HG02588 (cell line): ENCODE results near the gene RAB12.
"Not testable (repeated sequence)": the region's sequence is repeated elsewhere in the genome, so short reads cannot be mapped to it uniquely, and the experiment has no call there.

ENCODE experiments used
- ATAC-seq: cut with Tn5 transposase; IDR thresholded peaks from one replicate; pipeline ENCODE4 v1.9.1; 2021; ENCODE audit warnings: mild to moderate bottlenecking, moderate library complexity; ENCODE audit not compliant: unreplicated experiment

The RAB12 gene

GRCh38 chr18:8643326-8643878 lies 34.2 kb downstream of the RAB12 start:
- no peak for ATAC-seq

GRCh38 chr18:8647359-8647758 lies 38.1 kb downstream of the RAB12 start:
- ATAC-seq = not testable (repeated sequence)

DNA sequence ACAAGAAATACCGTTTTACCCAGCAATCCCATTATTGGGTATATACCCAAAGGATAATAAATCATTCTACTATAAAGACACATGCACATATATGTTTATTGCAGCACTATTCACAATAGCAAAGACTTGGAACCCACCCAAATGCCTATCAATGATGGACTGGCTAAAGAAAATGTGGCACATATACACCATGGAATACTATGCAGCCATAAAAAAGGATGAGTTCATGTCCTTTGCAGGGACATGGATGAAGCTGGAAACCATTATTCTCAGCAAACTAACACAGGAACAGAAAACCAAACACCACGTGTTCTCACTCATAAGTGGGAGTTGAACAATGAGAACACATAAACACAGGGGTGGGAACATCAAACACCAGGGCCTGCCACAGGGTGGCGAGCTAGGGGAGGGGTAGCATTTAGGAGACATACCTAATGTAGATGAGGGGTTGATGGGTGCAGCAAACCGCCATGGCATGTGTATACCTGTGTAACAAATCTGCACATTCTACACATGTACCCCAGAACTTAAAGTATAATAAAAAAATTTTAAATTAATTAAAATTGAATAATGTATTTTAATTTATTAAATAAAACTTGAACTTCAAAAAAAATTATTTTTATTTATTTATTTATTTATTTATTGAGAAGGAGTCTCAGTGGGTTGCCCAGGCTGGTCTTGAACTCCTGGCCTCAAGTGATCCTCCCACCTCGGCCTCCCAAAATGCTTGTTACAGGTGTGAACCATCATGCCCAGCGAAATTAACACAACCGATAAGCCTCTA lies 42.4 kb downstream of the RAB12 start:
- not testable (repeated sequence) for ATAC-seq

- no peak for ATAC-seq
Observed at GRCh38 chr18:8654503-8655451, 45.5 kb downstream of the RAB12 start.

- no peak for ATAC-seq
Observed at GRCh38 chr18:8656232-8656631, 47.0 kb downstream of the RAB12 start.

GRCh38 chr18:8657050-8657820 lies 48.0 kb downstream of the RAB12 start:
- no peak for ATAC-seq

DNA sequence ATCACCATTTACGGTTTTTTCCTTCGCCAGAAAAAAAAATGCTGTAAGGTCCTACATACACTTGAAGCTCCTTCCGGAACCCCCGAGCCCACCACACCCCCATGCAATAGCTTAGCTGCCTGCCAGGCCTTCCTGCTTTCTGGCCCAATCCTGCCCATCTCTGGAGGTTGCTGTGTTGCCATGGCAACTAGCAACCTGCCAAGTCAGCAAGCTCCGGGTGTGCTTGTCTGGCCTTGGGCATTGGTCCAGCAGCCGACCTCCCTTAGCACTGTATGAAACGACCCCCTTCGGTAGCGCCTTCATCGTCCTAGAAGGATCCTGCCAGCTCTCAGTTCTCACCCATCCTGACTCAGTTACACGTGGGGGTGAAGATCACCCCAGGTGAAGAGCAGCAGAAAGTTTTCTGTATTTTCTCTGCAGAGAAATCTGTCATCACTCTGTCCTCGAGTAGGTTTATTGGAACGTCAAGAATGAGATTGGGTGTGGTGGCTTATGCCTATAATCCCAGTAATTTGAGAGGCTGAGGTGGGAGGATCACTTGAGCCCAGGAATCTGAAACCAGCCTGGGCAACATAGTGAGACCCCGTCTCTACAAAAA lies 48.7 kb downstream of the RAB12 start:
- ATAC-seq = no peak

DNA sequence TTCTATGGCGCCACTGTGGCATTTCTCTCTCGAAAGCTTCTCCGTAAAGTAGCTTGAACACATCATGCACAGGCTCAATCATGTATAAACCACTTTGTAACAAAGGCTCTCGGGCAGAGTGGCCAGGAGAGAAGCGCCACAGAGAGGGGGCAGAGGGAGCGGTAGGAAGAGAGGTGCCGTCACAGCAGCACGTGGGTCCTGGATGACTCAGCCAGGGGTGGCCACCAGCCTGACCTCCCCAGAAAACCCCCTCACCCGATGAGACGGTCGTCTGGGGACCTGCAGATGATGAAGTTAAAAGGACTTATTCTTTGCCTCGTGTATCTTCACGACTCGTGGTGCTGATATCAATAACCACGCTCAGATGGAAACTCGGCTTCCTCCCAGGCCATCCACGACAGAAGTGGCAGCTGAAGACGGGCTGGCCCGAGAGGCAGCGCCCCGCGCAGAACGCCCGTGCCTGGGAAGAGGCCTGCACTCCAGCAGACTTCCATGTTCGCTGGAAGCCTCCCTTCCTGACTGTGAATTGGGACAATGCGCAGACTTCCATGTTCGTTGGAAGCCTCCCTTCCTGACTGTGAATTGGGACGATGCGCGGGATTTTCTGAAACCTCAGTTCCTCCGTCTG lies 49.7 kb downstream of the RAB12 start:
- ATAC-seq = no peak

- ATAC-seq = no peak
Observed at GRCh38 chr18:8659609-8660242, 50.5 kb downstream of the RAB12 start.

DNA sequence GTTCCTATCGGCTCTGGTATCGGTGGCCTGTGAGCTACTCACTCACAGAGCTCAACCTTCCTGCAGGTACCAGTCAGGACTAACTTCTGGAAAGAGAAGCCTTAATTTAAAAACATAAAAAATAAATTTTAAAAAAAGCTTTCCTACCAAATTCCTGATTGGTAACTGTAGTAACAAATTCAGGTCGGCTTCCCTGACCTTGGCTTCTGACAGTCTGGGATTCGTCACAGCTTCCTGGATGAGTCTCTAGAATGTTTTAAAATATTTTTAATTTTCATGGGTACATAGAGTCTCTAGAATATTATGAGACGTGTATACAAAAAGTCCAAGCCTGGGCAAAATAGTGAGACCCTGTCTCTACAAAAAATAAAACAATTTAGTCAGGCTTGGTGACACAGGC lies 51.1 kb downstream of the RAB12 start:
- ATAC-seq = no peak

- no peak for ATAC-seq
Observed at GRCh38 chr18:8661754-8662559, 52.7 kb downstream of the RAB12 start.

- no peak for ATAC-seq
Observed at GRCh38 chr18:8662560-8663255, 53.5 kb downstream of the RAB12 start.

- ATAC-seq = no peak
Observed at GRCh38 chr18:8667846-8668245, 58.6 kb downstream of the RAB12 start.

DNA sequence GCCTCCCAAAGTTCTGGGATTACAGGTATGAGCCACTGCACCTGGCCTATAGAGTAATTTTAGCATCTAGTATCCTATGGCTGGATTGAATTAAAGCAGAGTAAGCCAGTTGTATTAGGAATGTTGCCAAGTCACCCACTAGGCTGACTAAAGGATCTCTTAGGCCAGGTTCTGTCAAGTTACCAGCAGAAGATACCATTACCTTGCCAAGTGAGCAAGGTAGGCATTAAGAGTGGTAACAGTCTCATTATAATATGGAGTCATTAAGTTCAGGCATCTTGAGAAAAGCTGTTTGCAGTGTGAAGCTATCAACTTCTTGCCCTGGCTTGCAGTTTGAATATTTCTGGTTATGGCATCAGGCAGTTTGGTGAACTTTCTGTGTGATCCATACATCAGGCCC lies 59.1 kb downstream of the RAB12 start:
- no peak for ATAC-seq

DNA sequence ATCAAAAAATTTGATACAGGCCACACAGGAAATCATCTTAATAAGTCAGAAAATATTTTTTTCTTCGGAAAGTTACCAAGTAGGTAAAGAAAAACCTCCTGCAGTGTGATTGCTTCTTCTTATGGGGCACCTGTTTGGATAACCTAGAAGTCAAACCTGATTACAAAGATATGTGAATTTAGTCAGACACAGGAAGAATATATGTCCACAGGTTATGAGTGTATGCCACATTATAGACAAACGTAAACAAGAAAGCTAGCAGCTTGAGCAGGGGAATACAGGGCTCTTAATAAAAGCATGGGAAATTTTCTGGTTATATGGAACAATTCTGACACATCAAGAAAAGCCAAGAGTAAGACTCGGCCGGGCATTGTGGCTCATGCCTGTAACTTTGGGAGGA lies 60.3 kb downstream of the RAB12 start:
- ATAC-seq = no peak

- ATAC-seq = peak; percentile 84
Observed at GRCh38 chr18:8673256-8674209, 64.3 kb downstream of the RAB12 start.

DNA sequence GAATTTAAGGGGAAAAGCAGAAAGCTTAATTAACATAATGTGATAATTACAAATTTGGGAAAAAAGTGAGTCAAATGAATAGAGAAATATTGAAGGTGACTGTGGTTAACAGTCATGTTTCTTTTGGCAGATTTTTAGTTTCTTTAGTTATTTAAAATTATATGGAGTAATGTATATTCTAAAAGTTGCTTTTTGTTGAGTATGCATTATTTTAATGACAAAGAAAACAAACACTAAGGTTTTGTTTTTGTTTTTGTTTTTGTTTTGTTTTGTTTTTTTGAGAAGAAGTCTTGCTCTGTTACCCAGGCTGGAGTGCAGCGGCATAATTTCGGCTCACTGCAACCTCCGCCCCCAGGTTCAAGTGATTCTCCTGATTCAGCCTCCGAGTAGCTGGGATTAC lies 65.8 kb downstream of the RAB12 start:
- no peak for ATAC-seq
